Measurements from ENCODE around the gene COX6B1. TPM values are rescaled to one million over a fixed set of nuclear protein-coding genes. Genes with fewer than 3 reads are reported as not detected.
A peak's percentile ranks its signal among the peaks of the same experiment; 100 is the strongest.
"Not testable (repeated sequence)": the region's sequence is repeated elsewhere in the genome, so short reads cannot be mapped to it uniquely, and the experiment has no call there.

The COX6B1 gene, protein sequence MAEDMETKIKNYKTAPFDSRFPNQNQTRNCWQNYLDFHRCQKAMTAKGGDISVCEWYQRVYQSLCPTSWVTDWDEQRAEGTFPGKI
- 448 TPM for total RNA-seq (ENCODE audit: unreplicated experiment)
- long read RNA-seq, transcript COX6B1-201 (4 exons, 667 nt): major isoform, 352 of 365 reads
- long read RNA-seq, partial matches to known transcripts: 4 of 365 reads
- long read RNA-seq, other reads (novel, unspliced or antisense): 9 of 365 reads

DNA sequence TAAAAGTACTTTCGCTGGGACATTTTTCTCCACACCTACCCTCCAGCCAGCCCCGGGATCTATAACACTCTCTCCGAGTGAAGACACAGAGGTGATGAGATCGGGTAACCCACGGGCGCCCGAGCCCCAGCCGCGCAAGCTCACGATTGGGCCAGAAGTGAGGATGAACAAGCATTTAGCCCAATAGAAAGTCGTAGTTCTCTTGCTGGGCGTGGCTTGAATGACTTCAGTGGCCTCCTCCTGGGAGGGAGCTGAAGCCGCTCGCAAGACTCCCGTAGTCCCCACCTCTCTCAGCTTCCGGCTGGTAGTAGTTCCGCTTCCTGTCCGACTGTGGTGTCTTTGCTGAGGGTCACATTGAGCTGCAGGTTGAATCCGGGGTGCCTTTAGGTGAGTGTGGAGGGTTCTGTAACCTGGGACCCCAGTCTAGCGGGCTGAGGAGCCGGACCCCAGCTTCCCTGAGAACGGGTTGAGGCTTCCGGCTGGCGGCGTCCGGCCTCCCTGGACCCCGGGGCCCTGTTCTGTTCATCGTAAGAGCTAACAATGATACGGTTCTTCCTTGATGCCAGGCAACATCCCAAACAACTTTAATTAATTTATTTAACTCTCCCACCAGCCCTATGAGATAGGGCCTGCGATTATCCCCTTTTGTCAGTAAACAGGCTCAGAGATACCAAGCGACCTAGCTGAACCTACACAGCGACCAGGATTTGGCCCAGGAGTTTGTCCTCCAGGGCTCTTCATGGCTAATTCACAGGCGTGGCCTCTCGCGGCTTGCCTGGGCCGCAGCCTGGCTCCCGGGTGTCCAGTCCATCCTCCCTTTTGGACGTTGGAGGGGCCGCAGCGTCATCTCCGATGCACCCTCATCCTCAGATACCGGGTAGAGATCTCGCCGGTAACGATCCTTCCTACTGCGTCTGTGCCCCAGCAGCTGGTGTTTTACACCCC, at the start of gene COX6B1:
Gene COX6B1 (plus strand): TSS at position 307 of the 945 bp plus-strand sequence. CDS start 2,921 bp downstream, outside the sequence.
- Mint-ChIP-seq H3K9me3 (ENCODE audit: unreplicated experiment) (peaks cover 2% of the 10 kb centered on the region), H3K36me3 (ENCODE audit: unreplicated experiment) (no peaks in the 10 kb centered on the region), H3K27me3 (ENCODE audit: unreplicated experiment) (peaks cover 3% of the 10 kb centered on the region), H3K27ac (ENCODE audit: unreplicated experiment) (peak within 1 kb of the TSS; percentile 84), H3K4me3 (ENCODE audit: unreplicated experiment) (peak within 1 kb of the TSS; percentile 98), H3K4me1 (ENCODE audit: low read depth, unreplicated experiment) (no peaks in the 10 kb centered on the region)
- TF ChIP-seq CTCF (IDR thresholded peaks at IDR 0.05; ENCODE audit: partially characterized antibody, unreplicated experiment): no peak
- peak; percentile 85 for DNase-seq

- no peaks in the 10 kb centered on the region for H3K27me3 Mint-ChIP-seq (ENCODE audit: unreplicated experiment)
These were observed 46.2 kb upstream of the COX6B1 start for GRCh38 chr19:35601971-35602370.

GRCh38 chr19:35604436-35604835, 43.7 kb upstream of the COX6B1 start:
- H3K36me3 Mint-ChIP-seq (ENCODE audit: unreplicated experiment); H3K4me1 Mint-ChIP-seq (ENCODE audit: low read depth, unreplicated experiment); H3K9me3 Mint-ChIP-seq (ENCODE audit: unreplicated experiment); H3K4me3 Mint-ChIP-seq (ENCODE audit: unreplicated experiment); DNase-seq; H3K27ac Mint-ChIP-seq (ENCODE audit: unreplicated experiment); H3K27me3 Mint-ChIP-seq (ENCODE audit: unreplicated experiment): not testable (repeated sequence)

More at GRCh38 chr19:35601971-35602370, 46.2 kb upstream of the COX6B1 start:
- no peaks in the 10 kb centered on the region for H3K4me1 Mint-ChIP-seq (ENCODE audit: low read depth, unreplicated experiment)
- H3K36me3 Mint-ChIP-seq (ENCODE audit: unreplicated experiment): no peaks in the 10 kb centered on the region
- no peaks in the 10 kb centered on the region for H3K9me3 Mint-ChIP-seq (ENCODE audit: unreplicated experiment)
- no peak overlapping the region for H3K27ac Mint-ChIP-seq (ENCODE audit: unreplicated experiment)
- H3K4me3 Mint-ChIP-seq (ENCODE audit: unreplicated experiment): no peak overlapping the region
- no peak for TF ChIP-seq CTCF (IDR thresholded peaks at IDR 0.05; ENCODE audit: partially characterized antibody, unreplicated experiment)
- DNase-seq: no peak

DNA sequence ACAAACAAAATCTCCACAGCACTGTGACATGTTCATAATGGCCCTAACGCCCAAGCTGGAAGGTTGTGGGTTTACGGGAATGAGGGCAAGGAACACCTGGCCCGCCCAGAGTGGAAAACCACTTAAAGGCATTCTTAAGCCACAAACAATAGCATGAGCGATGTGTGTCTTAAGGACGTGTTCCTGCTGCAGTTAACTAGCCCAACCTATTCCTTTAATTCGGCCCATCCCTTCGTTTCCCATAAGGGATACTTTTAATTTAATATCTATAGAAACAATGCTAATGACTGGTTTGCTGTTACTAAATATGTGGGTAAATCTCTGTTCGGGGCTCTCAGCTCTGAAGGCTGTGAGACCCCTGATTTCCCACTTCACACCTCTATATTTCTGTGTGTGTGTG, 41.0 kb upstream of the COX6B1 start:
- not testable (repeated sequence) for H3K4me1 Mint-ChIP-seq (ENCODE audit: low read depth, unreplicated experiment); H3K27me3 Mint-ChIP-seq (ENCODE audit: unreplicated experiment); H3K36me3 Mint-ChIP-seq (ENCODE audit: unreplicated experiment); H3K4me3 Mint-ChIP-seq (ENCODE audit: unreplicated experiment); H3K9me3 Mint-ChIP-seq (ENCODE audit: unreplicated experiment); DNase-seq; H3K27ac Mint-ChIP-seq (ENCODE audit: unreplicated experiment)

DNA sequence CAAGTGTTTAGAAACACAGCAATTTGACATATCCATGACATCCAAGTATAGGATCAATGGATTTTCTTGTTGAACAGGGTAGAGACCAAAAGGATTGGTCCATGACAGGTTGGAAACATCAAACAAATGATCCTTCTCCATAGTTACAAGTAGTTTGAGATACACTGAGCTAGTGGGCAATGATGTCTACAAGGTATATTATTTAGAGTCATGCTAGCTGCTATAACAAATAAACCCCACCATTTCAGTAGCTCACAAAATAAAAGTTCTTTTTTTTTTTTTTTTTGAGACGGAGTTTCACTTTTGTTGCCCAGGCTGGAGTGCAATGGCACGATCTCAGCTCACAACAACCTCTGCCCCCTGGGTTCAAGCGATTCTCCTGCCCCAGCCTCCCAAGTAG, 40.5 kb upstream of the COX6B1 start:
- Mint-ChIP-seq H3K36me3 (ENCODE audit: unreplicated experiment) (peaks cover 7% of the 10 kb centered on the region), H3K4me1 (ENCODE audit: low read depth, unreplicated experiment) (no peaks in the 10 kb centered on the region), H3K27ac (ENCODE audit: unreplicated experiment) (no peak overlapping the region)

More for the DNA sequence above, 40.5 kb upstream of the COX6B1 start:
- no peak for TF ChIP-seq CTCF (IDR thresholded peaks at IDR 0.05; ENCODE audit: partially characterized antibody, unreplicated experiment)
- Mint-ChIP-seq H3K27me3 (ENCODE audit: unreplicated experiment) (peaks cover 6% of the 10 kb centered on the region), H3K4me3 (ENCODE audit: unreplicated experiment) (no peak overlapping the region), H3K9me3 (ENCODE audit: unreplicated experiment) (peaks cover 6% of the 10 kb centered on the region)
- no peak for DNase-seq
